ENCODE measurements around the gene PPP2R5C. TPM values are rescaled to one million over a fixed set of nuclear protein-coding genes. Genes with fewer than 3 reads are reported as not detected.

The PPP2R5C gene
- polyA plus RNA-seq, 3 donors = 61.9 to 72.5 (median 64.0) TPM

GRCh38 chr14:101953151-101953550 lies 191.6 kb downstream of the PPP2R5C start:
- Histone ChIP-seq H3K9me3 (replicated peaks in 1 of 2; ENCODE audit: control insufficient read depth in 1 of 2, insufficient read depth in 1 of 2, low read length in 2 of 2) (no peaks in the 10 kb centered on the region), H3K79me2 (ENCODE audit: insufficient read depth, low read length) (peaks cover 16% of the 10 kb centered on the region), H3K4me1 (ENCODE audit: control insufficient read depth in 1 of 2, insufficient read depth in 2 of 2, low read length in 2 of 2) (peaks cover 13 to 21% of the 10 kb centered on the region in 2 donors), H3K9ac (ENCODE audit: insufficient read depth, low read length, poor library complexity, severe bottlenecking) (no peak overlapping the region), H4K20me1 (ENCODE audit: insufficient read depth, low read length) (no peaks in the 10 kb centered on the region), H3K4me2 (replicated peaks; ENCODE audit: extremely low read depth, low read length, poor library complexity, severe bottlenecking) (no peak overlapping the region), H3K4me3 (replicated peaks in 1 of 3; ENCODE audit: low read depth in 2 of 3, low read length in 3 of 3) (no peak overlapping the region), H2AFZ (ENCODE audit: insufficient read depth, low read depth, low read length, poor library complexity, severe bottlenecking) (no peak overlapping the region), H3K36me3 (replicated peaks in 1 of 2; ENCODE audit: control insufficient read depth in 1 of 2, insufficient read depth in 2 of 2, low read length in 2 of 2) (no peaks in the 10 kb centered on the region), H3K27me3 (ENCODE audit: control insufficient read depth in 2 of 2, insufficient read depth in 2 of 2, low read length in 2 of 2) (no peaks in the 10 kb centered on the region), H3K27ac (ENCODE audit: low read depth in 1 of 2, low read length in 2 of 2) (no peak overlapping the region)
- H3K9me3 Mint-ChIP-seq = no peaks in the 10 kb centered on the region
- peaks cover 2 to 3% of the 10 kb centered on the region in 2 donors for H3K36me3 Mint-ChIP-seq
- no peak for DNase-seq
- H3K27ac Mint-ChIP-seq = peak overlapping the region in 1 of 7 donors; percentile 68
- no peak for TF ChIP-seq CTCF (IDR thresholded peaks at IDR 0.05)
- 96% methylated on average over 6 of the region's 8 CpGs for WGBS (ENCODE audit: insufficient coverage)
- intact Hi-C loops (cut with micrococcal nuclease) = no loop called here
- peaks cover 16% of the 10 kb centered on the region for H3K4me1 Mint-ChIP-seq
- no peak overlapping the region for H3K4me3 Mint-ChIP-seq
- H3K27me3 Mint-ChIP-seq (ENCODE audit: low read depth in 3 of 3) = peaks cover 0 to 3% (median 0%) of the 10 kb centered on the region in 3 donors

GRCh38 chr14:101954501-101954900 lies 193.0 kb downstream of the PPP2R5C start:
- peaks cover 0 to 2% of the 10 kb centered on the region in 2 donors for H3K36me3 Mint-ChIP-seq
- Histone ChIP-seq H4K20me1 (ENCODE audit: insufficient read depth, low read length) (no peaks in the 10 kb centered on the region), H3K4me2 (replicated peaks; ENCODE audit: extremely low read depth, low read length, poor library complexity, severe bottlenecking) (no peak overlapping the region), H3K4me3 (replicated peaks in 1 of 3; ENCODE audit: low read depth in 2 of 3, low read length in 3 of 3) (no peak overlapping the region), H3K27me3 (ENCODE audit: control insufficient read depth in 2 of 2, insufficient read depth in 2 of 2, low read length in 2 of 2) (no peaks in the 10 kb centered on the region), H3K4me1 (ENCODE audit: control insufficient read depth in 1 of 2, insufficient read depth in 2 of 2, low read length in 2 of 2) (peaks cover under 1 to 8% of the 10 kb centered on the region in 2 donors), H3K9ac (ENCODE audit: insufficient read depth, low read length, poor library complexity, severe bottlenecking) (no peak overlapping the region), H3K27ac (ENCODE audit: low read depth in 1 of 2, low read length in 2 of 2) (no peak overlapping the region), H3K36me3 (replicated peaks in 1 of 2; ENCODE audit: control insufficient read depth in 1 of 2, insufficient read depth in 2 of 2, low read length in 2 of 2) (no peaks in the 10 kb centered on the region), H3K79me2 (ENCODE audit: insufficient read depth, low read length) (peaks cover 4% of the 10 kb centered on the region), H2AFZ (ENCODE audit: insufficient read depth, low read depth, low read length, poor library complexity, severe bottlenecking) (no peak overlapping the region), H3K9me3 (replicated peaks in 1 of 2; ENCODE audit: control insufficient read depth in 1 of 2, insufficient read depth in 1 of 2, low read length in 2 of 2) (no peaks in the 10 kb centered on the region)
- WGBS (ENCODE audit: insufficient coverage) = 100% methylated on average over 1 of the region's 6 CpGs
- H3K4me3 Mint-ChIP-seq = no peak overlapping the region
- TF ChIP-seq CTCF (IDR thresholded peaks at IDR 0.05) = no peak
- H3K27me3 Mint-ChIP-seq (ENCODE audit: low read depth in 3 of 3) = peaks cover 0 to 3% (median 0%) of the 10 kb centered on the region in 3 donors
- H3K27ac Mint-ChIP-seq = peak overlapping the region in 1 of 7 donors; percentile 42
- intact Hi-C loops (cut with micrococcal nuclease) = no loop called here
- peaks cover 8% of the 10 kb centered on the region for H3K4me1 Mint-ChIP-seq
- peaks cover 0 to 2% (median 0%) of the 10 kb centered on the region in 7 donors for H3K9me3 Mint-ChIP-seq
- DNase-seq = no peak

Data from CD14-positive monocyte (primary cell).